ENCODE data around the gene MTPN. TPM values are rescaled to one million over a fixed set of nuclear protein-coding genes. Genes with fewer than 3 reads are reported as not detected.

MTPN gene, protein sequence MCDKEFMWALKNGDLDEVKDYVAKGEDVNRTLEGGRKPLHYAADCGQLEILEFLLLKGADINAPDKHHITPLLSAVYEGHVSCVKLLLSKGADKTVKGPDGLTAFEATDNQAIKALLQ
- total RNA-seq, result 100 to 1,000 TPM; 144 to 145 TPM

DNA sequence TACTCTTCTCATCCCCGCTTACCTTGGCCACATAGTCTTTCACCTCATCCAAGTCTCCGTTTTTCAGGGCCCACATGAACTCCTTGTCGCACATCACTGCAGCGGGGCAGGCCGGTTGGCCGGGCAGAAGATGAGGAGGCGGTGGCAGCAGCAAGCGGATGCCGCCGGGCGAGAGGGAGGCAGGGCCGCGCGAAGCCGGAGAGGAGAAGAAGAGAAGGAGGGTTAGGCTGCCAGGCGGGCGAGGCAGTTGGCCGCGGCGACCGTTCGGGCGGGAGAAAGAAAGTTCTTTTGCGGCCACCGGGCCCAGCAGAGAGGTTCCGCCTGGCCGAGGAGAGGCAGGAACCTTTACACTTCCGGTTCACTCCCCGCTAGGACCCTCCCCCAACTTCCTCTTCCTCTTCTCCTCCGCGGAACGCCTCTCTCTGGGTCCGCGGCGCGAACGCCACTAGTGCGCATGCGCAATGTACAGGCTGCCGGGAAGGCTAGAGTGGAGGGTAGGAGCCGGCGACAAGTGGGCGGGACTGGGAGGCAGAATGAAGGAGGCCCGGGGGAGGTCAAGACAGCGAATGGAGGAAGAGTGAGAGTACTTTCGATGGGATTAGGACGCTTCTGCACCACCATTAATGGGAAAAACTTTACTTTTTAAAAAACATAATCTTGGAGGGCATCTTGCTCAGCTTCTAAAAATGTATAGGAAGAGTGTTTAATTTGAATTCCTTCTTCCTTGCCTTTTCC is at the start of gene MTPN:
TSS of gene MTPN (minus strand) at position 353 of the 735 bp plus-strand sequence. CDS start at position 94, 259 bp downstream.

Other genes starting within 250 kb of the MTPN start
- not detected for gene SLC13A4, start 249.2 kb downstream of the MTPN start, total RNA-seq
- not detected for gene FAM180A, start 228.5 kb downstream of the MTPN start, total RNA-seq